OCI-LY7 (cell line): Measurements from ENCODE around the gene ADD1.

Experiments
- EZH2phosphoT487 ChIP-seq: fragments of 200-600 bp; sonication (generic); IDR thresholded peaks from 2 replicates; pipeline ENCODE4 v1.6.1; 2018; ENCODE audit warnings: low read depth, borderline replicate concordance, mild to moderate bottlenecking, mixed run types, antibody characterized with exemption, low read length, moderate library complexity, mixed read lengths
- TF ChIP-seq, protein P1 (sequence below): fragments of 200-600 bp; sonication (generic); conservative IDR thresholded peaks from 2 replicates; pipeline ENCODE4 v1.5.1; 2014; ENCODE audit warnings: mild to moderate bottlenecking, antibody characterized with exemption, low read length, moderate library complexity, mixed read lengths

DNA sequence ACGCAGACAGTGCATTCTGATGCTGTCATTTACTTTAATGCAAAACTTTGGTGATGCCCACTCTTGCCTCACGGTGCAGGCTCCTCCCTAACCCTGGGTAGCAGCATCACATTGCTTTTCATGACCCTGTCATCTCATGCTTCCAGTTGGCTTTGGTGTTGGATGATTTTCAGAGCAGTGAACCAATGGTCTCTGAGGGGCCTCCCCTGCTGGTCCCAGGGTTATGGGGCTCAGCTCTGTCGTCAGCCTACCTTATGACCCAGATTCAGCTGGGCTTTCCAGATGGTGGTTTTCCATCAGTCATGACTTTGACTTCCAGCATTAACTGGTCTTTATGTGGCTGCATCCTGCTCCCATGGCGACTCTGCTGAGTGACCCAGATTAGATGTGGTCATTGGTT lies 63.6 kb downstream of the ADD1 start:
- TF ChIP-seq, protein P1, sequence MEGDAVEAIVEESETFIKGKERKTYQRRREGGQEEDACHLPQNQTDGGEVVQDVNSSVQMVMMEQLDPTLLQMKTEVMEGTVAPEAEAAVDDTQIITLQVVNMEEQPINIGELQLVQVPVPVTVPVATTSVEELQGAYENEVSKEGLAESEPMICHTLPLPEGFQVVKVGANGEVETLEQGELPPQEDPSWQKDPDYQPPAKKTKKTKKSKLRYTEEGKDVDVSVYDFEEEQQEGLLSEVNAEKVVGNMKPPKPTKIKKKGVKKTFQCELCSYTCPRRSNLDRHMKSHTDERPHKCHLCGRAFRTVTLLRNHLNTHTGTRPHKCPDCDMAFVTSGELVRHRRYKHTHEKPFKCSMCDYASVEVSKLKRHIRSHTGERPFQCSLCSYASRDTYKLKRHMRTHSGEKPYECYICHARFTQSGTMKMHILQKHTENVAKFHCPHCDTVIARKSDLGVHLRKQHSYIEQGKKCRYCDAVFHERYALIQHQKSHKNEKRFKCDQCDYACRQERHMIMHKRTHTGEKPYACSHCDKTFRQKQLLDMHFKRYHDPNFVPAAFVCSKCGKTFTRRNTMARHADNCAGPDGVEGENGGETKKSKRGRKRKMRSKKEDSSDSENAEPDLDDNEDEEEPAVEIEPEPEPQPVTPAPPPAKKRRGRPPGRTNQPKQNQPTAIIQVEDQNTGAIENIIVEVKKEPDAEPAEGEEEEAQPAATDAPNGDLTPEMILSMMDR: no peak
- TF ChIP-seq EZH2phosphoT487: no peak
